Endometrial microvascular endothelial cells (primary cell): Measurements from ENCODE around the gene CSTB. TPM values are rescaled to one million over a fixed set of nuclear protein-coding genes. Genes with fewer than 3 reads are reported as not detected.

ENCODE experiments used
- in situ Hi-C: cut with HindIII; loops from 2 replicates; pipeline ENCODE4 v1.10.0; 2017; ENCODE audit warnings: low sequenced_read_pairs, low pct_unique_long_range_greater_than_20kb; ENCODE audit errors: inconsistent ontology term
- total RNA-seq: library from RNA; depleted of rRNA; stranded (reverse); fragments of >200 nt; gene quantifications from one replicate; pipeline ENCODE4 v1.2.3, GENCODE V29; 2015; ENCODE audit errors: inconsistent ontology term

CSTB gene
- total RNA-seq, 1 donor from 2014 or later = 19.1 TPM

- in situ Hi-C loops = no loop called here
Measured at GRCh38 chr21:43794857-43795256, 18.7 kb upstream of the CSTB start.

DNA sequence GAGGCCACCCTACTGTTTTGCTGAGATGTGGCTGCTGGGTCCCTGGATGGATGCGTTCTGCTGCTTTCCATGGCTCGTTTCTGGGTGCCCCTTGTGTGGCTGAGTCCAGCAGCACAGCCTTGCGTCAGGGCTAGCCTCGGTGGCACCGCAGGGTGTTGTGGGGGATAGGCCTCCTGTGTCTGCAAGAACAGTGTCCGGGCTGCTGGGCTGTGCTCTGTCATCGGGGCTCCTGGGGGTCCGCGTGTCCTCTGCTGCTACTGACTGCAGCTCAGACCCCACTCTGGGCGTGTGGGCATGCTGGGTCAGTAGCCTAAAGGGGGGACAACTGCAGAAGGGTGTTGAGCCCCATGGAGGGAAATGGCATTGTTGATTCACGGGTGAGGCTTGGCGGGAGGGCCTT, 18.2 kb upstream of the CSTB start:
- in situ Hi-C loops = no loop called here

DNA sequence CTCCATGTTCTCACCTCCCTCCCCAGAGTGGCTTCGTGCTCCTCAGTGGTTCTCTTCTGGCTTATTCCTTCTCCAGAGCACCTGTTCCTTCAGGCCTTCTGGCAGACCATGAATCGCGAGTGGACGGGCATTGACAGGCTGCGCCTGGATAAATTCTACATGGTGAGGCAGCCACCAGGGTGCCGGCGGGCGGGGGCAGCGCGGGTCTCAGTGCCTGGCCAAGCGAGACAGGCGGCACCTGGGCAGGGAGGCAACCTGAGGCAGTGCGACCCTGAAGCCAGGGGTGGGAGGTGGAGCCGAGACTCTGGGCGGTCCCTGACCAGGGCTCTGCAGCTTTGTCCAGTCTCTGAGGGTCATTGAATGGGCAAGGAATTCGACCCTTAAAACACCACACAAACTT, 17.1 kb upstream of the CSTB start:
- in situ Hi-C loops = no loop called here

GRCh38 chr21:43792406-43792805, 16.3 kb upstream of the CSTB start:
- in situ Hi-C loops = no loop called here

DNA sequence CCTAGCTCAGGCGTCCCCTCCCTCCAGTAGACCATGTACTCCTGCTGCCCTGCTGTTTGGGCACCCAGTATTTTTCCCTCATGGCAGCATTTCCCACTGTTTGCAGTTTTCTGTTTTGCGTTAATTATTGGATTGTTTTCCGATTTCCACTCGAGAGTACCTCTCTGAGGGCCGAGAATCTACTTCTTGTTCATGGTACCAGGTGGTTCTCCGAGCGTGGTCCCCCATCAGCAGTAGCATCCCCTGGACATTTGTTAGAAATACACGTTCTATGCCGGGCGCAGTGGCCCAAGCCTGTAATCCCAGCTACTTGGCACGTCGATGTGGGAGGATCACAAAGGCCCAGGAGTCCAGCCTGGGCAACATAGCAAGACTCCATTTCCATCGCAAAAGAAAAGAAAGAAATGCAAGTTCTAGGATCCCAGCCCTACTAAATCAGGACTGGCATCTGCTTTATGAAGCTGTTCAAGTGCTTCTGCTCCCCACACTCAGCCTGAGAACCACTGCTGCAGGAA, 14.0 kb upstream of the CSTB start:
- in situ Hi-C loops = no loop called here

GRCh38 chr21:43789276-43790009, 13.3 kb upstream of the CSTB start, which contains the start of gene RRP1:
RRP1 (plus strand) TSS chr21:43789577; CDS start chr21:43789630, 53 bp downstream.
- in situ Hi-C loops = no loop called here

GRCh38 chr21:43786807-43787440, 10.8 kb upstream of the CSTB start:
- in situ Hi-C loops = no loop called here

GRCh38 chr21:43786300-43786806, 10.2 kb upstream of the CSTB start:
- in situ Hi-C loops = no loop called here

GRCh38 chr21:43785134-43785533, 9.0 kb upstream of the CSTB start:
- in situ Hi-C loops = no loop called here

DNA sequence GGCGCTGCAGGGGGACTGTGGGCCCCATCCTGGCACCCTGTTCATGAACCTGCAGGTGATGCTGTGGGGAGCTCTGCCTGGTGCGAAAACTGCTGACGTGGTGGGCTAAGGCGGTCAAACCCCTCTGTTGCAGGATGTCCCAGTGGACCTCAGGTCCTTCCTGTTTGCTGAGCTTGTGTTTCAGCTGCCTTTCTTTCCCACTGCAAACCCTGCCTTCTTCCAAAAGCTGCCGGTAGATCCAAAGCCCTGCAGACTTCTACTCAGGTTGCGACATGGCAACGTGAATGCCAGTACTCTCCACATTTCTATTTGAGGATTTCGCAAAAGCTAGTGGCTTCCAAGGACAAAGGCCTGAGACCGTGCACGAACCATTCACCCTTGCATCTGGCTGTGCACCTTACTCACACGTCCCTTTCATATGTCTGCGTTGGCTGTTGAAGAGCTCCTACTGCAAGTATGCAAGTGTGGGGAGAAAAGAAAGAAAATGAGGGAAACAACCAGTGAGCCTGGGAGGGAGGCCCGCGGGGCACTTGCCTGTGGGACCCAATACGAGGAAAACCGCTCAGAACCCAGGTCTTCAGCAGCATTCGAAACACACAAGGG, 7.1 kb upstream of the CSTB start:
- in situ Hi-C loops = no loop called here

DNA sequence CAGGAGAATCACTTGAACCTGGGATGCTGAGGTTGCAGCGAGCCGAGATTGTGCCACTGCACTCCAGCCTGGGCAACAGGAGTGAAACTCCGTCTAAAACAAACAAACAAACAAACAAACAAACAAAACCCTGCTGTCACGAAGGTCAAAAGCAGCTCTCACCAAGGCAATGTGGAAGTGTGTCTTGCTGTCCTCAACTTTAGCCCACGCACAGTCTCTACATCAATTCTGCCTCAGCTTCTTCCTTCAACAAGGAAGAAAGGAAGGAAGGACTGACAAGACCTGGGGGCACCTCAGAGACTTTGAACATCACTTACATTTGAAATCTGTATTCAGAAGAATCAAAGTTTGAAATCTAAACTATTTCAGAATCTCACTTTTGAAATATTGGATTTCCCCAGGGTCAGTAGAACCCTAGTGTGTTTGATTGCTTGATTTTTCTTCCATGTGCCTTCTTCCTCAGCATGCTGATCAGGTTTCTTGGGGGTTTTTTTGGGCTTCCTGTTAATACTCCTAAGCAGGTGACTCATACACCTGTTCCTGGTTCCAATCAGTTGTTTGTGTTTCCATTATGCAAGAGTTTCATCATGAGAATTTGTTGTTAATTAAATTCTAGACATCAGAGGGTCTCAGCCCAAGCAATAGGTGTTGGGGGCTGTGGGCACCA, 6.5 kb upstream of the CSTB start:
- in situ Hi-C loops = no loop called here

DNA sequence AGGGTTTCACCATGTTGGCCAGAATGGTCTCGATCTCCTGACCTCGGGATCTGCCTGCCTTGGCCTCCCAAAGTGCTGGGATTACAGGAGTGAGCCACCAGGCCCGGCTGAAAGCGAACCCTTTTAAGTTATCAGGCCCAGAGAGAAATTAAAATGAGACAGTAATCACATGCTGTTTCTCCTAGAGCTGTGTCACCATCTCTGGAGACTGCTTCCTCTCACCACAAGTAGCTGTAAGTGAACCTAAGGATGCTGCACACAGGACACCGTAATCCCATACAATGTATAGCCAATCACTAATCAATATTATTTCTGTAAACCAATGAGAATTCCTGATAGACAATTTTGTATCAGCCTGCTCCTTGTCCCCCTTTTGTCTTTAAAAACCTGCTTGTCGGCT, 5.7 kb upstream of the CSTB start:
- in situ Hi-C loops = no loop called here

DNA sequence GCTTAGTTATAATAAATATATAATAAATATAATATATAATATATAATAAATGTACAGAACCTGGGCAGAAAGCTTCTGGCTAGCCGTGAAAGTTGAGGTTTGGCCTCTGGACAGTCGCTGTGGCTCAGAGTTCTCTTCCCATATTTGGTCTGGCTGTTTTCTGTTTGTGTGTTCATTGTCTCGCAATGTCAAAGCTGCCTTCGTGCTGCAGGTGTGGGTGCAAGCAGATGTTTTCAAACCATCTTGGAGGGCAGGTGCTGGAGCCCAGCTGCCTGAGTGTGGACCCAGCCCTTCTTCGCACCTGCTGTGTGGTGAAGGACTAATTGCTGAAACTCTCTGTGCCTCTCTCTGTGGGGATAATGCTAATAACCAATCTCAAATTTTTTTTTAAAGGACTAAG, 3.6 kb upstream of the CSTB start:
- in situ Hi-C loops = no loop called here

DNA sequence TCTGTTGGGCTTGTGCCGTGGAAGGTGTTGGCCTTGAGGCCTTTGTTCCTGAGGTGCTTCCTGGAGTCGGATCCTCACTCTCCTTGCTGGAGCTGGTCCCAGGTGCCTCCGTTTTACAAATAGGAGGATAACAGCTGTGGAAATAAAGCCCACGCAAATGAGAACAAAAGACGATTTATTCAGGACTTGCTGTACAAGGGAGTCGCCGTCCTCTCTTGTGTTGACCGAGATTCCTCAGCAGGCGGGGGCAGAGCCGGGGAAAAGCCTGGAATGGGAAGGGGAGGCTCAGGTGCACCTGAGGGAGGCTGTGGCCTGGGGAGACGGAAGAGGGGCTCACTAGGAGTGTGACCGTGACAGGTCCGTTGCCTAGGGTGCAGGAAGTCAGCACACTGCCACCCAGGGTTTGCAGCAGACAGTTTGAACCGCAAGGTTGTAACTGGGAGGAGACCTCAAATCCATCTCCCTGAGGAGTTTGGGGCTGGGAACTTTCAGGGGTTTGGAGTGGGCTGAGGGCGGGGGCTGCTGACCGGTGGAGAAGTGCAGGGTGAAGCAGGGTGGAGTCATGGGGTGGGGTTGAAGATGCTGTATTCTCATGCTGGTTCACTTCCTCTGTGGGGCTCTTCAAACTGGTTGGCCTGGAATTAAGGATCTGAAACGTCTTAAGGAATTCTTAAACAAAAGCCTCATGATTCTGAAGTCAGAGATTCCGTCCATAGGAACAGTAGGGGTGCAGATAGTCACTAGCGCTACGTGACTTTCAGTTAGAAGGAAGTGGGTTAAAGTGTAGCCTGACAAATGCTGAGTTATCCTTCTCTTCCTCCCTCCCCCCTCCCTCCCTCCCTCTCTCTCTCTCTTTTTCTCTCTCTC, 2.6 kb upstream of the CSTB start:
- in situ Hi-C loops = no loop called here

GRCh38 chr21:43777953-43778352, 1.8 kb upstream of the CSTB start:
- in situ Hi-C loops = no loop called here

- in situ Hi-C loops = no loop called here
Measured at GRCh38 chr21:43775190-43775589, 918 bp downstream of the CSTB start.

DNA sequence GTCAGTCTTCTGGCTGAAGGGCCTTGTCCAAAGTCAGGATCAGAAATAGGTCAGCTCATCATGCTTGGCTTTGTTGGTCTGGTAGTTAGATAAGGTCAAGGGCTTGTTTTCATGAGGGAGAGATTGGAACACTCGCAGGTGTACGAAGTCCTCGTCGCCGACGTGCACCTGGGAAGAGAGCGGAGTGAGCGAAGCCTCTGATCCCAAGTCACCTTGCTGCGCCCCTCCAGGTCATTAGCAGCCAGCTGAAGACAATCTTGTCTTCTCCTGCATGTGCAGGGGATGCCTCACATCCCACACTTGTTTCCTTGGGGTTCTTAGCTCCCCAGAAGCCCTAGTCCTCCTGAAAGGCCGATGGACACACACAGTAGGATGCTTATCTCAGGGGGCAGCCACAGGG, 1.9 kb downstream of the CSTB start:
- in situ Hi-C loops = no loop called here

DNA sequence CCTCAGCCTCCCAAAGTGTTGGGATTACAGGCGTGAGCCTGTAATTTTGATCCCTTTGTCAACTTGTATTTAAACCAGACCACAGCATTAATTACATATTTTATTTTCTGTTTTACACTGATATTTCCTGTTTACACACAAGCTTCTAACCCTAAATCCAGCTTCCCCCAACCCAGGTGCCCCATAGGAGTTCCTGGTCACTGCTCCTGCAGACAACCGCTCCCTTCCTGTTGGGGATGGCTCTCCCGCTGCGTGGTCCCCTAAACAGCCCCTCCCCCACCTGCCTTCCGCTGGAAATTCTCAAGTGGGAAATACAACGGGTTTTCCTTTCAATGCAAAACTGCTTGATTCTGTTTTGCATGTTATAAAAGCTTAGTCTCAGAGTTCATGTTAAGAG, 3.7 kb downstream of the CSTB start:
- in situ Hi-C loops = no loop called here
